Neural cell (in vitro differentiated cells): ENCODE data around the gene ZNF22. TPM values are rescaled to one million over a fixed set of nuclear protein-coding genes. Genes with fewer than 3 reads are reported as not detected.

Source experiments
- H2AFZ ChIP-seq: fragments of 200-600, 300-800 bp; sonication (generic), shearing (Covaris generic); 2 replicates; pipeline ENCODE4 v1.6.0; 2014; ENCODE audit warnings: low read depth, mild to moderate bottlenecking, antibody characterized with exemption, low read length, moderate library complexity
- H3F3A ChIP-seq: fragments of 200-600 bp; shearing (Covaris generic); 2 replicates; pipeline ENCODE4 v1.6.1; 2016; ENCODE audit warnings: mild to moderate bottlenecking, moderate library complexity, mixed read lengths, antibody characterized with exemption, low read length; ENCODE audit not compliant: insufficient read depth, poor library complexity, severe bottlenecking
- H3K27ac ChIP-seq: fragments of 200-600, 300-800 bp; sonication (generic), shearing (Covaris generic); 2 replicates; pipeline ENCODE4 v1.5.1; 2014; ENCODE audit warnings: mild to moderate bottlenecking, low read length, moderate library complexity
- H3K27me3 ChIP-seq: fragments of 300-800, 200-600 bp; sonication (generic), shearing (Covaris generic); 2 replicates; pipeline ENCODE4 v1.6.0; 2014; ENCODE audit warnings: mild to moderate bottlenecking, low read depth, low read length, moderate library complexity; ENCODE audit not compliant: insufficient read depth
- H3K36me3 ChIP-seq: fragments of 300-800, 200-600 bp; sonication (generic), shearing (Covaris generic); 2 replicates; pipeline ENCODE4 v1.5.1; 2014; ENCODE audit warnings: mild to moderate bottlenecking, antibody characterized with exemption, low read length, moderate library complexity; ENCODE audit not compliant: insufficient read depth
- H3K4me2 ChIP-seq: fragments of 300-800, 200-600 bp; sonication (generic), shearing (Covaris generic); 2 replicates; pipeline ENCODE4 v1.6.0; 2014; ENCODE audit warnings: mild to moderate bottlenecking, low read length
- H3K4me3 ChIP-seq: fragments of 300-800, 200-600 bp; sonication (generic), shearing (Covaris generic); 2 replicates; pipeline ENCODE4 v1.5.1; 2014; ENCODE audit warnings: mild to moderate bottlenecking, low read length, moderate library complexity
- H3K79me2 ChIP-seq: fragments of 200-600 bp; shearing (Covaris generic); replicated peaks from 2 replicates; pipeline ENCODE4 v1.6.0; 2014; ENCODE audit warnings: mild to moderate bottlenecking, low read length, moderate library complexity; ENCODE audit not compliant: insufficient read depth
- H3K9ac ChIP-seq: fragments of 300-800, 200-600 bp; sonication (generic), shearing (Covaris generic); 2 replicates; pipeline ENCODE4 v1.6.1; 2016; ENCODE audit warnings: mild to moderate bottlenecking, low read length, mixed read lengths
- H3K9me2 ChIP-seq: fragments of 200-600 bp; shearing (Covaris generic); 2 replicates; pipeline ENCODE4 v1.6.1; 2016; ENCODE audit warnings: mild to moderate bottlenecking, low read length, mixed read lengths; ENCODE audit not compliant: insufficient read depth
- H3K9me3 ChIP-seq: fragments of 200-600, 300-800 bp; sonication (generic), shearing (Covaris generic); 2 replicates; pipeline ENCODE4 v1.6.1; 2016; ENCODE audit warnings: mild to moderate bottlenecking, mixed run types, low read length, moderate library complexity, mixed read lengths
- H4K20me1 ChIP-seq: fragments of 200-600 bp; shearing (Covaris generic); 2 replicates; pipeline ENCODE4 v1.6.1; 2016; ENCODE audit warnings: mild to moderate bottlenecking, mixed run types; ENCODE audit not compliant: insufficient read depth
- EP300 ChIP-seq: fragments of 450-650 bp; conservative IDR thresholded peaks from 2 replicates; pipeline ENCODE4 v1.6.1; 2014; ENCODE audit warnings: antibody characterized with exemption, mild to moderate bottlenecking, moderate library complexity; ENCODE audit not compliant: poor library complexity, severe bottlenecking
- EZH2 ChIP-seq: fragments of 200-600, 300-800 bp; shearing (Covaris generic), sonication (generic); IDR thresholded peaks from 2 replicates; pipeline ENCODE4 v1.6.1; 2014; ENCODE audit warnings: antibody characterized with exemption, low read length, borderline replicate concordance, mild to moderate bottlenecking; ENCODE audit not compliant: insufficient read depth, poor library complexity, severe bottlenecking
- MXI1 ChIP-seq: fragments of 450-650 bp; conservative IDR thresholded peaks from 2 replicates; pipeline ENCODE4 v1.6.1; 2014; ENCODE audit warnings: antibody characterized with exemption, mild to moderate bottlenecking; ENCODE audit not compliant: poor library complexity, severe bottlenecking
- POLR2AphosphoS5 ChIP-seq: IDR thresholded peaks from 2 replicates; pipeline ENCODE4 v1.6.1; 2012
- RAD21 ChIP-seq: fragments of 450-650 bp; conservative IDR thresholded peaks from 2 replicates; pipeline ENCODE4 v1.6.1; 2014; ENCODE audit warnings: antibody characterized with exemption, mild to moderate bottlenecking, moderate library complexity
- SMC3 ChIP-seq: fragments of 450-650 bp; conservative IDR thresholded peaks from 2 replicates; pipeline ENCODE4 v1.6.1; 2014; ENCODE audit warnings: antibody characterized with exemption, mild to moderate bottlenecking, moderate library complexity; ENCODE audit not compliant: poor library complexity
- TAF1 ChIP-seq: IDR thresholded peaks from 2 replicates; pipeline ENCODE4 v1.6.1; 2012; ENCODE audit warnings: low read depth
- polyA plus RNA-seq: library from polyadenylated mRNA; depleted of rRNA; stranded (reverse); fragments of >200 nt; gene quantifications from 2 replicates; pipeline ENCODE4 v1.2.3, GENCODE V29; 2014
- TF ChIP-seq, protein P1 (sequence below): IDR thresholded peaks from 2 replicates; pipeline ENCODE4 v1.6.1; 2012; ENCODE audit warnings: borderline replicate concordance
- TF ChIP-seq, protein P2 (sequence below): fragments of 450-650 bp; IDR thresholded peaks from 2 replicates; pipeline ENCODE4 v1.5.1; 2014; ENCODE audit warnings: antibody characterized with exemption, mild to moderate bottlenecking, moderate library complexity; ENCODE audit not compliant: poor library complexity, severe bottlenecking

Gene ZNF22
- polyA plus RNA-seq, 1 donor from 2014 or later, result 32.9 TPM

DNA sequence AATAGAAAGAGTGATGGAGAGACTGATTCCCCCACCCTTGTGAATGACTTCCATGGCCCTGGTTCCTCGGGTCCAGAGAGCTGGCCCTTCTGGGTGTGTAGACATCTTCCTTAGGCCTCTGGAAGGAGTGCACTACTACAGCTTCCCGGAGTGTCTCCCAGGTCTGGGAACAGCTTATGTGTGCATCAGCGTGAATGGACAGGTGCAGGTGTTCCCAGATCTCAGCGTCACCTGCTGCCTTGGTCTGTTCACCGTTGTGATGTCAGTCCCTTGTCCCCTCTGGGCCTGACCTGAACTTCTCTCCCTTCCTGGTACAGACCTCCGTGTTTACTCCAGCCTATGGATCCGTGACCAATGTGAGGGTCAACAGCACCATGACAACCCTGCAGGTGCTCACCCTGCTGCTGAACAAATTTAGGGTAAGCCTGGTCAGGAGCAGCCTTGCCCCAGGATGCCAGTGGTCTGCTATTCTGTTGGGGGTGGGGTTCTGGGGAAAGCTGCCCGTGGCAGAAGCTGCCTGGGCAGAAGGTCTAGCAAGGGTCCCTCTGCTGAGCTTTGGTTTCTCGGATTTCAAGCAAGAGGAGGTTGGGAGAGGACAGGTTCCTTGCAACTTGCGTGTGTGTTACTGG is 11.7 kb upstream of the ZNF22 start:
- Histone ChIP-seq H3F3A (no peaks in the 10 kb centered on the region), H3K9me3 (no peaks in the 10 kb centered on the region), H3K9ac (no peak overlapping the region), H4K20me1 (no peaks in the 10 kb centered on the region), H3K79me2 (no peaks in the 10 kb centered on the region), H3K36me3 (no peaks in the 10 kb centered on the region), H3K4me2 (no peak overlapping the region), H3K4me3 (no peak overlapping the region), H3K9me2 (no peaks in the 10 kb centered on the region), H3K27me3 (no peaks in the 10 kb centered on the region), H2AFZ (no peak overlapping the region), H3K27ac (no peak overlapping the region)
- TF ChIP-seq EP300 (no peak), RAD21 (no peak), SMC3 (no peak), EZH2 (no peak), MXI1 (no peak), TAF1 (no peak), POLR2AphosphoS5 (no peak)
- TF ChIP-seq, protein P1, sequence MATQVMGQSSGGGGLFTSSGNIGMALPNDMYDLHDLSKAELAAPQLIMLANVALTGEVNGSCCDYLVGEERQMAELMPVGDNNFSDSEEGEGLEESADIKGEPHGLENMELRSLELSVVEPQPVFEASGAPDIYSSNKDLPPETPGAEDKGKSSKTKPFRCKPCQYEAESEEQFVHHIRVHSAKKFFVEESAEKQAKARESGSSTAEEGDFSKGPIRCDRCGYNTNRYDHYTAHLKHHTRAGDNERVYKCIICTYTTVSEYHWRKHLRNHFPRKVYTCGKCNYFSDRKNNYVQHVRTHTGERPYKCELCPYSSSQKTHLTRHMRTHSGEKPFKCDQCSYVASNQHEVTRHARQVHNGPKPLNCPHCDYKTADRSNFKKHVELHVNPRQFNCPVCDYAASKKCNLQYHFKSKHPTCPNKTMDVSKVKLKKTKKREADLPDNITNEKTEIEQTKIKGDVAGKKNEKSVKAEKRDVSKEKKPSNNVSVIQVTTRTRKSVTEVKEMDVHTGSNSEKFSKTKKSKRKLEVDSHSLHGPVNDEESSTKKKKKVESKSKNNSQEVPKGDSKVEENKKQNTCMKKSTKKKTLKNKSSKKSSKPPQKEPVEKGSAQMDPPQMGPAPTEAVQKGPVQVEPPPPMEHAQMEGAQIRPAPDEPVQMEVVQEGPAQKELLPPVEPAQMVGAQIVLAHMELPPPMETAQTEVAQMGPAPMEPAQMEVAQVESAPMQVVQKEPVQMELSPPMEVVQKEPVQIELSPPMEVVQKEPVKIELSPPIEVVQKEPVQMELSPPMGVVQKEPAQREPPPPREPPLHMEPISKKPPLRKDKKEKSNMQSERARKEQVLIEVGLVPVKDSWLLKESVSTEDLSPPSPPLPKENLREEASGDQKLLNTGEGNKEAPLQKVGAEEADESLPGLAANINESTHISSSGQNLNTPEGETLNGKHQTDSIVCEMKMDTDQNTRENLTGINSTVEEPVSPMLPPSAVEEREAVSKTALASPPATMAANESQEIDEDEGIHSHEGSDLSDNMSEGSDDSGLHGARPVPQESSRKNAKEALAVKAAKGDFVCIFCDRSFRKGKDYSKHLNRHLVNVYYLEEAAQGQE, result no peak
- TF ChIP-seq, protein P2, sequence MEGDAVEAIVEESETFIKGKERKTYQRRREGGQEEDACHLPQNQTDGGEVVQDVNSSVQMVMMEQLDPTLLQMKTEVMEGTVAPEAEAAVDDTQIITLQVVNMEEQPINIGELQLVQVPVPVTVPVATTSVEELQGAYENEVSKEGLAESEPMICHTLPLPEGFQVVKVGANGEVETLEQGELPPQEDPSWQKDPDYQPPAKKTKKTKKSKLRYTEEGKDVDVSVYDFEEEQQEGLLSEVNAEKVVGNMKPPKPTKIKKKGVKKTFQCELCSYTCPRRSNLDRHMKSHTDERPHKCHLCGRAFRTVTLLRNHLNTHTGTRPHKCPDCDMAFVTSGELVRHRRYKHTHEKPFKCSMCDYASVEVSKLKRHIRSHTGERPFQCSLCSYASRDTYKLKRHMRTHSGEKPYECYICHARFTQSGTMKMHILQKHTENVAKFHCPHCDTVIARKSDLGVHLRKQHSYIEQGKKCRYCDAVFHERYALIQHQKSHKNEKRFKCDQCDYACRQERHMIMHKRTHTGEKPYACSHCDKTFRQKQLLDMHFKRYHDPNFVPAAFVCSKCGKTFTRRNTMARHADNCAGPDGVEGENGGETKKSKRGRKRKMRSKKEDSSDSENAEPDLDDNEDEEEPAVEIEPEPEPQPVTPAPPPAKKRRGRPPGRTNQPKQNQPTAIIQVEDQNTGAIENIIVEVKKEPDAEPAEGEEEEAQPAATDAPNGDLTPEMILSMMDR, result no peak

DNA sequence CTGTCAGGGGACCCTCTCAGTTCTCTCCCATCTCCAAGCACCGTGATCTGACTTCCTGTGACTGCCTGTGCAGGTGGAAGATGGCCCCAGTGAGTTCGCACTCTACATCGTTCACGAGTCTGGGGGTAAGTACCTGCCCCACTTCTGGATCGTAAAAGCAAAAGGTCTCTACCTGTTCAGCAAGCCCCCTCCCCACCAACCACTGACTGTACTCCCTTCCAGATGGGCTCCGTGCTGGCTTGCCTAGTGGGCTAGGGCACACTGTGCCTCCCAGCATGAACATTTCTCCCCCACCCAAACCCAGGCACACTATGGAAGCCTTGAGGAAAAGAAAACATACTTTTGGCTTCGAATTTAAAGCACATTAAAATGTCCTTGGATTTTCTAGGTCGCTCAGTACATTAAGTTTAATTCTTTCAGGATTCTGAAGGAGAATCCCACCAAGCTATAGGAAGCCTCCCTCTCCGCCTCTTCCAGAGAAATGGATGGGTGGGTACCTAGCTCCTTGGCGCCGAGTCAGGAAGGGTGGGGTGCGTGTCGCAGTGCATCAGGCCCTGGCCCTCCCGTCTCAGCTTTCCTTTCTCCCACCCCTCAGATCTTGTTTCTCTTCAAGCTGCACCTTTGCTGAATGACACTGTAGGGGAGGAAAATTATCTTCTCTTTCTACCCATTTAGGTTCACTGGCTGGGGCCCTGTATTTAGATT is 11.0 kb upstream of the ZNF22 start:
- no peak overlapping the region for H3K4me3 ChIP-seq
- TF ChIP-seq SMC3 (no peak), EP300 (no peak), MXI1 (no peak), POLR2AphosphoS5 (no peak), RAD21 (no peak), TAF1 (no peak), EZH2 (no peak)
- TF ChIP-seq, protein P1, result no peak
- TF ChIP-seq, protein P2, result no peak
- no peaks in the 10 kb centered on the region for H3K79me2 ChIP-seq
- H3K9me2 ChIP-seq, result no peaks in the 10 kb centered on the region
- no peak overlapping the region for H2AFZ ChIP-seq
- H3K4me2 ChIP-seq, result no peak overlapping the region
- no peaks in the 10 kb centered on the region for H3F3A ChIP-seq
- no peaks in the 10 kb centered on the region for H3K27me3 ChIP-seq
- H4K20me1 ChIP-seq, result no peaks in the 10 kb centered on the region
- no peak overlapping the region for H3K9ac ChIP-seq
- no peaks in the 10 kb centered on the region for H3K36me3 ChIP-seq
- no peak overlapping the region for H3K27ac ChIP-seq
- no peaks in the 10 kb centered on the region for H3K9me3 ChIP-seq
